GM12872 (cell line): ENCODE measurements around the gene CEACAM18.

ENCODE experiments used
- TF ChIP-seq, protein P1 (sequence below): IDR thresholded peaks from 3 replicates; pipeline ENCODE4 v1.5.1; 2011; ENCODE audit warnings: low read depth, mild to moderate bottlenecking, low read length, moderate library complexity; ENCODE audit not compliant: insufficient read depth

The CEACAM18 gene

GRCh38 chr19:51457351-51458013, 20.9 kb upstream of the CEACAM18 start:
- TF ChIP-seq, protein P1, sequence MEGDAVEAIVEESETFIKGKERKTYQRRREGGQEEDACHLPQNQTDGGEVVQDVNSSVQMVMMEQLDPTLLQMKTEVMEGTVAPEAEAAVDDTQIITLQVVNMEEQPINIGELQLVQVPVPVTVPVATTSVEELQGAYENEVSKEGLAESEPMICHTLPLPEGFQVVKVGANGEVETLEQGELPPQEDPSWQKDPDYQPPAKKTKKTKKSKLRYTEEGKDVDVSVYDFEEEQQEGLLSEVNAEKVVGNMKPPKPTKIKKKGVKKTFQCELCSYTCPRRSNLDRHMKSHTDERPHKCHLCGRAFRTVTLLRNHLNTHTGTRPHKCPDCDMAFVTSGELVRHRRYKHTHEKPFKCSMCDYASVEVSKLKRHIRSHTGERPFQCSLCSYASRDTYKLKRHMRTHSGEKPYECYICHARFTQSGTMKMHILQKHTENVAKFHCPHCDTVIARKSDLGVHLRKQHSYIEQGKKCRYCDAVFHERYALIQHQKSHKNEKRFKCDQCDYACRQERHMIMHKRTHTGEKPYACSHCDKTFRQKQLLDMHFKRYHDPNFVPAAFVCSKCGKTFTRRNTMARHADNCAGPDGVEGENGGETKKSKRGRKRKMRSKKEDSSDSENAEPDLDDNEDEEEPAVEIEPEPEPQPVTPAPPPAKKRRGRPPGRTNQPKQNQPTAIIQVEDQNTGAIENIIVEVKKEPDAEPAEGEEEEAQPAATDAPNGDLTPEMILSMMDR = no peak

GRCh38 chr19:51458051-51458645, 20.2 kb upstream of the CEACAM18 start, which contains the start of gene SIGLEC8:
TSS of gene SIGLEC8 (minus strand) at chr19:51458454. CDS start at chr19:51458387, 67 bp downstream.
- TF ChIP-seq, protein P1 = no peak

DNA sequence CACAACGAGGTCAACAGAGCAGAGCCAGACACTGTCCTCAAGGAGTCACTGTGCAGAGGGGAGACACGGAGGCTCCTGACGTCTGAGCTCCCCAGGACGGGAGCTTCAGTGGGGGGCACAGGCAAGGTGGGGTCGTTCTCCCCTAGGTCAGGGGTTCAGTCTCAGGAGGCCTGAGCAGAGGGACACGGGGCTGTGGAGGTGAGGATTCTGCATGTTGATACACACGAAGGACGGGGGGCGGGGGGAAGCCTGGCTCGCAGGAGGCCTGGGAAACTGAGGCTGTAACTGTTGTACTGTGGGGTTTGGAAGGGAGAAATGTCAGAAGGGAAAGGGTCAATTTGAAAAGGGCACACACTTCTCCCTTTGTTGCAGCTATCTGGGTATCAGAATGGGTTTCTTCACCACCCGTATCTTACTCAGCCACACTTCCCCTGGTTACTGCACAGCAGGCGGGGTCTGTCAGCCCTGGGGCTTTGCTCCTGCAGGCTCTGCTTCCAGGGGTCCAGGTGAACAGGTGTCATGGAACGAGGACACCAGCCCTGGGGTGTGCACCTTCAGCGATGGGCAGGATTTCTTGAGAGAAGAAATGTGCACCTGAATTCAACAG, 19.3 kb upstream of the CEACAM18 start:
- TF ChIP-seq, protein P1 = no peak

GRCh38 chr19:51460164-51460992, 18.0 kb upstream of the CEACAM18 start:
- TF ChIP-seq, protein P1 = no peak

- TF ChIP-seq, protein P1 = no peak
Measured at GRCh38 chr19:51461723-51462161, 16.6 kb upstream of the CEACAM18 start.

DNA sequence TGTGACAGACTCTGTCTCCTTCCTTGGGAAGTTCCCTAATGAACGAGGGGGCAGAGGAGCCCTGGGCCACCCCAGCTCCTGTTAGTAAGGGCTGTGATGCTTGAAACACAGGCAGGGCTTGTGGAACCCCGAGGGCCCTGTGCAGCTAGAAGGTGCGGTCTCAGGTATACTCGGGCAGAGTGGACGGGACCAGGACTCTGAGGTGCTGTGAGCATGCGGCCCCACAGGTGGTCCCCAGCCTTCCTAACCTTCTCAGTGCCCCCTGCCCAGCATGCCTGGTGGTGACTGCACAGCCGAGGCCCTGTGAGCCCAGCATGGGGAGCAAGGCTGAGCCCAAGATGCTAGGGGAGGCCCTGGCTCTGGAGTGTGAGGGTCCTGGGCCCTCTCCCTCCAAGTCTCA, 16.1 kb upstream of the CEACAM18 start:
- TF ChIP-seq, protein P1 = no peak

- TF ChIP-seq, protein P1 = no peak
Measured at GRCh38 chr19:51462681-51463080, 15.7 kb upstream of the CEACAM18 start.
